ENCODE measurements around the gene CMTR2. TPM values are rescaled to one million over a fixed set of nuclear protein-coding genes. Genes with fewer than 3 reads are reported as not detected.

The CMTR2 gene
- total RNA-seq, 1 experiment from 2014 or later: 26.8 TPM

- H3K36me3 ChIP-seq (ENCODE audit: control insufficient read depth in 1 of 2, insufficient read depth in 2 of 2, low read length in 2 of 2): no peaks in the 10 kb centered on the region
- POLR2A ChIA-PET: no interaction called here
- no peak overlapping the region for H3K9ac ChIP-seq (ENCODE audit: low read length)
- no peaks in the 10 kb centered on the region for H3K9me2 ChIP-seq (ENCODE audit: insufficient read depth)
- H3K9me3 ChIP-seq (ENCODE audit: control insufficient read depth in 1 of 2, insufficient read depth in 1 of 2, low read depth in 1 of 2, low read length in 2 of 2): peaks cover 5 to 9% of the 10 kb centered on the region in 2 experiments; a peak in 3 of 4 replicates
- RAD21 ChIA-PET (ENCODE audit: low non-redundant PET in 1 of 2, low total read pairs in 2 of 2, uncharacterized antibody in 2 of 2, unreplicated experiment in 2 of 2): no interaction called here
- no peaks in the 10 kb centered on the region for H3K4me1 ChIP-seq (ENCODE audit: control insufficient read depth in 1 of 2, insufficient read depth in 2 of 2, low read length in 2 of 2)
- no peak for ATAC-seq
- H3K27me3 ChIP-seq (ENCODE audit: insufficient read depth, low read length): no peaks in the 10 kb centered on the region
- H4K20me1 ChIP-seq (ENCODE audit: insufficient read depth): no peaks in the 10 kb centered on the region
- intact Hi-C loops (cut with micrococcal nuclease): no loop called here
- H3K4me3 ChIP-seq (replicated peaks in 1 of 2; ENCODE audit: low read depth in 1 of 2, low read length in 2 of 2): no peak overlapping the region
- TF ChIP-seq SIN3A (IDR thresholded peaks at IDR 0.05; ENCODE audit: low read depth) (no peak), ELF1 (IDR thresholded peaks at IDR 0.05; ENCODE audit: borderline replicate concordance, low read depth) (no peak), POLR2AphosphoS5 (IDR thresholded peaks at IDR 0.05; ENCODE audit: low read depth, low read length) (no peak), CBX3 (IDR thresholded peaks at IDR 0.05; ENCODE audit: low read depth) (no peak), TCF7L2 (IDR thresholded peaks at IDR 0.05; ENCODE audit: borderline replicate concordance, extremely low read depth, insufficient read depth, insufficient read length) (no peak), EZH2phosphoT487 (IDR thresholded peaks at IDR 0.05; ENCODE audit: borderline replicate concordance) (no peak), RAD21 (IDR thresholded peaks at IDR 0.05; ENCODE audit: low read depth) (no peak), POLR2A (IDR thresholded peaks at IDR 0.05; ENCODE audit: borderline replicate concordance, extremely low read depth, insufficient read depth, insufficient read length) (no peak), YY1 (IDR thresholded peaks at IDR 0.05; ENCODE audit: extremely low read depth, insufficient replicate concordance, low read depth, low read length) (no peak), EGR1 (IDR thresholded peaks at IDR 0.05; ENCODE audit: low read depth) (no peak), FOSL1 (IDR thresholded peaks at IDR 0.05; ENCODE audit: low read depth) (no peak), SRF (IDR thresholded peaks at IDR 0.05; ENCODE audit: low read depth) (no peak), ZNF274 (IDR thresholded peaks at IDR 0.05; ENCODE audit: low read depth, low read length) (no peak), CEBPB (IDR thresholded peaks at IDR 0.05; ENCODE audit: low read depth) (no peak)
- TF ChIP-seq, protein P1, sequence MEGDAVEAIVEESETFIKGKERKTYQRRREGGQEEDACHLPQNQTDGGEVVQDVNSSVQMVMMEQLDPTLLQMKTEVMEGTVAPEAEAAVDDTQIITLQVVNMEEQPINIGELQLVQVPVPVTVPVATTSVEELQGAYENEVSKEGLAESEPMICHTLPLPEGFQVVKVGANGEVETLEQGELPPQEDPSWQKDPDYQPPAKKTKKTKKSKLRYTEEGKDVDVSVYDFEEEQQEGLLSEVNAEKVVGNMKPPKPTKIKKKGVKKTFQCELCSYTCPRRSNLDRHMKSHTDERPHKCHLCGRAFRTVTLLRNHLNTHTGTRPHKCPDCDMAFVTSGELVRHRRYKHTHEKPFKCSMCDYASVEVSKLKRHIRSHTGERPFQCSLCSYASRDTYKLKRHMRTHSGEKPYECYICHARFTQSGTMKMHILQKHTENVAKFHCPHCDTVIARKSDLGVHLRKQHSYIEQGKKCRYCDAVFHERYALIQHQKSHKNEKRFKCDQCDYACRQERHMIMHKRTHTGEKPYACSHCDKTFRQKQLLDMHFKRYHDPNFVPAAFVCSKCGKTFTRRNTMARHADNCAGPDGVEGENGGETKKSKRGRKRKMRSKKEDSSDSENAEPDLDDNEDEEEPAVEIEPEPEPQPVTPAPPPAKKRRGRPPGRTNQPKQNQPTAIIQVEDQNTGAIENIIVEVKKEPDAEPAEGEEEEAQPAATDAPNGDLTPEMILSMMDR (IDR thresholded peaks at IDR 0.05 in 2 of 3, conservative IDR thresholded peaks at IDR 0.05 in 1 of 3; ENCODE audit: borderline replicate concordance in 1 of 3, insufficient read depth in 1 of 3, low read depth in 2 of 3, low read length in 2 of 3): no peak
- TF ChIP-seq, protein P2, sequence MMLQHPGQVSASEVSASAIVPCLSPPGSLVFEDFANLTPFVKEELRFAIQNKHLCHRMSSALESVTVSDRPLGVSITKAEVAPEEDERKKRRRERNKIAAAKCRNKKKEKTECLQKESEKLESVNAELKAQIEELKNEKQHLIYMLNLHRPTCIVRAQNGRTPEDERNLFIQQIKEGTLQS (IDR thresholded peaks at IDR 0.05): no peak
- no peak for DNase-seq (ENCODE audit: low read depth, low spot score)
- BruUV-seq (replicated peaks): no TSS peak
- H3K4me2 ChIP-seq (ENCODE audit: low read length): no peak overlapping the region
- CTCF ChIA-PET: no interaction called here
- no peak overlapping the region for H3K27ac ChIP-seq (ENCODE audit: low read depth, low read length)
- no peaks in the 10 kb centered on the region for H3K79me2 ChIP-seq (ENCODE audit: insufficient read depth, low read length)
- H2AFZ ChIP-seq (ENCODE audit: low read depth, low read length, poor library complexity, severe bottlenecking): no peak overlapping the region
These were observed 15.8 kb downstream of the CMTR2 start for GRCh38 chr16:71273384-71273783.

All from HCT116 (cell line).